GM12874 (cell line): ENCODE data around the gene SALL3.

ENCODE experiments used
- TF ChIP-seq, protein P1 (sequence below): IDR thresholded peaks from 2 replicates; pipeline ENCODE4 v1.5.1; 2011; ENCODE audit warnings: low read depth, mild to moderate bottlenecking, control low read depth, low read length, moderate library complexity; ENCODE audit not compliant: insufficient read depth

SALL3 gene

DNA sequence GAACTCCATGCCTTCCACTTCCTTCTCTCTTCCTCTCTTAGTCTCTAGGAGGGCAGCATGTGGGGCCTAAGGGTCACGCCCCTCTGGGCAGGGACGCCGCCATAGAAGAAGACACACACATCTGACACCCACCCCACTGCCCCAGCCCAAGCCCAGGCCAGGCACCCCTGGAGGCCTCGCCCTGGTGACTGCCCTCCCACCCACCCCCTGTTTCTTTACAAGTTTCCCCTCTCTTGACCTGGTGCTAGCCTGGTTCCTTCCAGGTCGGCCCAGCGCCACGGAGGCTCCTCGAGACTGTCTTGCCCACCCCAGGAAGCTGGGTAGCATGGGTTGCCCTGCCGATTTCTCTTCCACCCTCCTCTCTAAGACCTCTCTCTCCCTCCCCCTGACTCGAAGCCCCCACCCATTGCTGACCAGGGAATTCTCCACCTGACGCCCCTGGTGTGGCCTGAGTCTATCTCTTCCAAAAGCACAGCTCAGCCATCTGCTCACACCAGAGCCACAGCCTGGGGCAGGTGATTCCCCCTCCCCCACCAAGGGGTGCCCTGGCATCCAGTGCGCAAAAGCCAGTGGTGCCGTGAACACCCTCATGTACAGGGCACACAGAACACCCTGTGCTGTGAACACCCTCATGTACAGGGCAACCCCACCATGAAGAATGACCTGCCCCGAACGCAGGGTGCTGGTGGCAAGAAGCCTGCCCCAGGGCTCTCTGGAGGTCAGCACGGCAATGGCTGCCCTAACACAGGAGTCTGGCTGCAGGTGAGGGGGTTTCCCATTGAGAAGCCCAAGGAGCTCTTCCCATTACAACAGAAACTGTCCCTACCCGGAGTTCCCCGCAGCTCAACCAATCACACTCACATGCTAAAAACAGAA, 13.5 kb upstream of the SALL3 start:
- TF ChIP-seq, protein P1, sequence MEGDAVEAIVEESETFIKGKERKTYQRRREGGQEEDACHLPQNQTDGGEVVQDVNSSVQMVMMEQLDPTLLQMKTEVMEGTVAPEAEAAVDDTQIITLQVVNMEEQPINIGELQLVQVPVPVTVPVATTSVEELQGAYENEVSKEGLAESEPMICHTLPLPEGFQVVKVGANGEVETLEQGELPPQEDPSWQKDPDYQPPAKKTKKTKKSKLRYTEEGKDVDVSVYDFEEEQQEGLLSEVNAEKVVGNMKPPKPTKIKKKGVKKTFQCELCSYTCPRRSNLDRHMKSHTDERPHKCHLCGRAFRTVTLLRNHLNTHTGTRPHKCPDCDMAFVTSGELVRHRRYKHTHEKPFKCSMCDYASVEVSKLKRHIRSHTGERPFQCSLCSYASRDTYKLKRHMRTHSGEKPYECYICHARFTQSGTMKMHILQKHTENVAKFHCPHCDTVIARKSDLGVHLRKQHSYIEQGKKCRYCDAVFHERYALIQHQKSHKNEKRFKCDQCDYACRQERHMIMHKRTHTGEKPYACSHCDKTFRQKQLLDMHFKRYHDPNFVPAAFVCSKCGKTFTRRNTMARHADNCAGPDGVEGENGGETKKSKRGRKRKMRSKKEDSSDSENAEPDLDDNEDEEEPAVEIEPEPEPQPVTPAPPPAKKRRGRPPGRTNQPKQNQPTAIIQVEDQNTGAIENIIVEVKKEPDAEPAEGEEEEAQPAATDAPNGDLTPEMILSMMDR, result no peak

DNA sequence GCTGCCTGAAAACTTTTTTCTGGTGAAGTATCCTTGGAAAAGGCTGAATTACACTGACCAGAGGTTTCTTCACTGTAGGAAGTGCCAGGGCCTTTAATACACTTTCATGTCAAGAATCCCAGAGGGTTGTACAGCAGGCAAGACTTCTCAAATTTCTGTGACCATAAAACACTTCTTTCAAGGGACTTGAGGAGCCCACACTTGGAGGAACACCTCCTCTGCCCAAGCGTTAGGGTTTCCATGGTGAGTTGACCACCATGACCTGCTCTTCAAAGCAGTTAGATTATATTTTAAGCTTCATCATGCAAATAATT, 12.9 kb upstream of the SALL3 start:
- TF ChIP-seq, protein P1, result no peak

DNA sequence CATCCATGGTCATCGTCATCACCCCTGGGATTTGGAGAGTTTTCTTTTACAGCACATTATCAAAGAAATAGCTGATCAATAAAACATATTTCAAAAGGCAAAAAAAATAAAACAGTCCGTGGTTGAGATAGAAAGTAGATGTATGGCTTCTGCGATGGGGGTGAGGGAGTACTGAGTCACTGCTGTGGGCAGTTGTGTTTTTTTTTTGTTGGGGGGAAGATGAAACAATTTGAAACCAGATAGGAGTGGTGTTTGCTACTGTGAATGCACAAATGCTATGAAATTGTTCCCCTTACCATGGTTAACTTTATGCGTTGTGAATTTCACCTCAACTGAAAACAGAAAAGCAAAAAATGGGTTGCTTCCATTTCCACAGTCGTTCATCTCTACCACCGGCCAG, 11.9 kb upstream of the SALL3 start:
- TF ChIP-seq, protein P1, result no peak

- TF ChIP-seq, protein P1, result no peak
These were observed 9.9 kb upstream of the SALL3 start for GRCh38 chr18:78969574-78970315.

- TF ChIP-seq, protein P1, result no peak
These were observed 8.8 kb upstream of the SALL3 start for GRCh38 chr18:78970774-78971333.

GRCh38 chr18:78971511-78972245, 7.9 kb upstream of the SALL3 start:
- TF ChIP-seq, protein P1, result no peak
